Measurements from ENCODE around the gene KRT77.

KRT77 gene

GRCh38 chr12:52691076-52691840 lies 12.1 kb downstream of the KRT77 start:
- DNase-seq = no peak

GRCh38 chr12:52690351-52691075 lies 12.8 kb downstream of the KRT77 start:
- DNase-seq = no peak

DNA sequence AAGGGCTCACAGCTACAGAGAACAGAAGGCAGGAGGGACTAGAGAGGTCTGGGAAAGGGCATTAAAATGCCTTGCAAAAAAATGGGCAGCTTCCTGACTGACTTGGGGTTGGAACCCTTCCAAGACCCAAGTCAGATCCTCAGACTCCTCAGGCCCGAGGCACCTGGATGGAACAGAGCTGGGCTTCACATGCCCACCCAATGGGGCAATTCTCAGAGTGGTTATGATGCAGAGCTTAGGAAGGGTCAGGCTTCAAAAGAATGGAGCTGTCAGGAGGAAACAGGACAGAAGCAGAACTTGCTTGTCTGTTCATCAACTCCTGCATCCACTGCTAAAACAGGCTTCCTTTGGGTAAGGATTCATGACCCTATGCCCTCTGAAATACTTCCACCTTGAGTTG lies 13.4 kb downstream of the KRT77 start:
- no peak for DNase-seq

DNA sequence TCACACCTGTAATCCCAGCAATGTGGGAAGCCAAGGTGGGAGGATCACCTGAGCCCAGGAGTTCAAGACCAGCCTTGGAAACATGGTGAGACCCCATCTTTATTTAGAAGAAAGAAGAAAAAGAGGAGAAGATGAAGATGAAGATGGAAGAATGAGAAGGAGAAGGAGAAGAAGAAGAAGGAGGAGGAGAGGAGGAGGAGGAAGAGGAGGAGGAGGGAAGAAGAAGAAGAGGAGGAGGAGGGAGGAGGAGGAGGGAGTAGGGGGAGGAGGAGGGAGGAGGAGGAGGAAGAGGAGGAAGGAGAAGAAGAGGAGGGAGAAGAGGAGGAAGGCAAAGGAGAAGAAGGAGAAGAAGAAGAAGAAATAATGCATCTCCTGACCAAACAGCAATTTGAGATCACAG lies 14.1 kb downstream of the KRT77 start:
- no peak for DNase-seq

DNA sequence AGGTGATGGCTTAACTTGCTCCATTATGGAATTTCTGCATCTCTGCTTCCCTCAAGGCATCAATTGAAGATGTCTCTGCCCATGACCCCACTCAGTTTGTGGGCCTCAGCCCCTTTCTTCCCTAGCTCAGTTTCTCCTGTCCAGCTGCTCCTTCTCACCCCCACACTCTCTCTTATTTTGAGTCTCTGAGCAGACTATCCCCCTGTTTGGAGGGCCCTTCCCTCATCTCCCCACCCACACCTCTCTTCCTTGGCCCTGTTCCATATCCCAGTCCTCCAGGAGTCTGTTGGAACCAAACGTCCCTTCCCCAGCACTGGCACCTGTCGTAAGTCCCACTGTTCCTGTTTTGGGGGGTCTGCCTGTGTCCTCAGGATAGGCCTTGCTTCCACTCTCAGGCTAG lies 14.8 kb downstream of the KRT77 start:
- DNase-seq = no peak

DNA sequence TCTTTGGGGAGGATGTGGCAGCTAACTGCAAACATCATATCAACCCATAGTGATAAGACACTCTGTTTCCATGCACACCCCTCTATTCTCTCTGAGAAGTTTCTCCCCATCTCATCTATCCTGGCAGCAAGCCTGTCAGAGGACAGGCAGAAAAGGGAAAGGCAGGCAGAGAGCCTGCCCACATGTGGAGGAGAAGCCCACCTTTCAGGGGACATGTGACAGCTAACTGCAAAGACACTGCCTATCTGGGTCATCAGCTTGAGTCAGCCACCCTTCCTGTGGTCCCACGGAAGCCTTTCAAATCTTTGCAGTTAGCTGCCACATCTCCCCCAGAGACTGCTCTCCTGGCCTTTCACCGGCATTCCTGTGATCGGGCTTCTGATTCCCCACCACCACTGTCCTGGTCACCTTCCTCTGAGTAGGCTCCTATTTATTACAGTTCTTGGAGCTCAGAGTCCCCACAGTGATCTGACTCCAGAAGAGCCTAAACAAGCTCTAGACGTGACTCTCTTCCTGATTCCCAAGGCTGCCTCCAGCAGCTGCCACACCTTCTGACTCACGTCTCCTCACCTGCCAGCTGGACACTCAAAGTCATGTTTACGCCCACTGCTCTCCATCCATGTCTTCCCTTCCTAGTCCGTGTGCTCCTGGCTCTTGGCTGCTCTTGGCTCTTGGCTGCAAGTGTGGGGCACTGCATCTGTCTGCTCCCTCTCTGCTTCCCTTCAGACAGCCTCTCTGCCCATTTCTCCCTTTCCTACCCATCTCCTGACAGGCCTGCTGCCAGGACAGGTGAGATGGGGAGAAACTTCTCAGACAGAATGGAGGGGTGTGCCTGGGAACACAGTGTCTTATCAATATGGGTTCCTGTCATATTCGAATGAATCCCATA lies 15.6 kb downstream of the KRT77 start:
- no peak for DNase-seq

DNA sequence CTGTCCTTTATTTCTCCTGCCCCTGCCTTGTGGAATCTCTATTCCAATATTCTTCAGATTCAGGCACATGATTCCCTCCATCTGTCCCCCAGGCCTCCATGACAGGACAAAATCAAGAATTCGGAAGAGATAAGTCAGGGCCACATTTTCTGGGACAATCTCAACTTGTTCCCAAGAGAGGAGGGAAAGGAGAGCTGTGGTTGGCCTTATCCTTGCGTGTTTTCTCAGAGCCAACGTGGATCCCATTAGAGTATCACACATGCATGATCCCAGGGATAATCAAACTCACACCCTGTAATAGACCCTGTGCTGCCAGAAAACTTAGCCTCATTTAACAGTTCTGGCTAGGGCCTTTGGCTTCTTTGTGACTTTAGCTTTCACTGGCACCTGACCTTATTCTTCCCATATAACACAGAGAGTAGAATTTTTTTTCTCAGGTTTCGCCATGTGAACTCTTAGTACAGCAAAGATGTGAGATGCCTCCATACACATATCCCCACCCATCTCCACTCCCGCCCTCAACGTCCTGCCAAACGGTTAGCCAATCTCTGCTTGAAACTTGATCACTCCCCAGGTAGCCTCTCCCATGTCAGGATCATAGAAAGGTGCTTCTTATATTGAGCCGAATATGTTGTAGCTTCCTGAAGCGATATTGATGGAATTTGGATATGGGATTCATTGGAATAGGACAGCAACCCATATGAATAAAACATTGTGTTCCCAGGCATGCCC lies 16.4 kb downstream of the KRT77 start:
- no peak for DNase-seq

DNA sequence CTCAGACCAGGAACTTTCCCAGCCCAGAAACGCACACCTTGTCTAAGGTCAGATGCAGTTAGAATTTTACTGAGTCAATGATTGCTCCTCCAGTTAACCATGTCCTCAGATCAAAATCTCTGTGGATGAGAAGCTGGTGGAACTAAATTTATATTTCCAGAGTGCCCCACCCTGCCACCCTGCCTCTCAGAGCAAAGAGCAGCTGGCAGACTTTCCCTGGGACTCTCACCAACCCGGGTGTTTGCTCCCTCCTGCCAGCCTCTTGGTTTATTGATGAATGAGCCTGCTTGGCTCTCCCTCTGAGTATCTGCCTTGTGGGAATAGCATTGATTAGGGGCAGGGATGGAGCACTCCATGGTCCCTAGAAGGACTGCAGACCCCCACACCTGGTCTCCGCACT lies 17.3 kb downstream of the KRT77 start:
- no peak for DNase-seq

DNA sequence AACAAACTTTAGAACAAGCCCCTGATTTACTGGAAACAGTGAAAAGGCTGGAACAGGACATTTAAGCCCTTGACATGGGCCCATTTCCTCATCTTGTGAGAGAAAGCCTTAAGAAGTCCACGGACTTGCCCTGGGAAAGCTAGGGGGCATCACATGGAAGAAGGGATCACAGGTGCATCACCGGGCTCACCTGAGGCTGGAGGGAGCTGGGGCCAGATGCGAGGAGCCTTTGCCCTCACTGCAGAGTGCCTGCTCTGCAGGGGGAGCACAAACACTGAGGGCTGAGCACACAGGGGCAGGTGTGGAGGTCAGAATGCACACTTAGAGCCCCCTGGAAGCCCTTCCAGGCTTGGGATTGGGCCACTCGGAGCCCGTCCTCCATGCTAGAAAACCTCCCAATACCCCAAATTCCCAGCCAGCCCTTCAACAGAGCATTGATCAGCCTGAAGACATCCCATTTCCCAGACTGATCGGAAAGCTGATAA lies 17.9 kb downstream of the KRT77 start:
- DNase-seq = no peak

GRCh38 chr12:52684431-52684830 lies 18.9 kb downstream of the KRT77 start:
- DNase-seq = no peak

DNA sequence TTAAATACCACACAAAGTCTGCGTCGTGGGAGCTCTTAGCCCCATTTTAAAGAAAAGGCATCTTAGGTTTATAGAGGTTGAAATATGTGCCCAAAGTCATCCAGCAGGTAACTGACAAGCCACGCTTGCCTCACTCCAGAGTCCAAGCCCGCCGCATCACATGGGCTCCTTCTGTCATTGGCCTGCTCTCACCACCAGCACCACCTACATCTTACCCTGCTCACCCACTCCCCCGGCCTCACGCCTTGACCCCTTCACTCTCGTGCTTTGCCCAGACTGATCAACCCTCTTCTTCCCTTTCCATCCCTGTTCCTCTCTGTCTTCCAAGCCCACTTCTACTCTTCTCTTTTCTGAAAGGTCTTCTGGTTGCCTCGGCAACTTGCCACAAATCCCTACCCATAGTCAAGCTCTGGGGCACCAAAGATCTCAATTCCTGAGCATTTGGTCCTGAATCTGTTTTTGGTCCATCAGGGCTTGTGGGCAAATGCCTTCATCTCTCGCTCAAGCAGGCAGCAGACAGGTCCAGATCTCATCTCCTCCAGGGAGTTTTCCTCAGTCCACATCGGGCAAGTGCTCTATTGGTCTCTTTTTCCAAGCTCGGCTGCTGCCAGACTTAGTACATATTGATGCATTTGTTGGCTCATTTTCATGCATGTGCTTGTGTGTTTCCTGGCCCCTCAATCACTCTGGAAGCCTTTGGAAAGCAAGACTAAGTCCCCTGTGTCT lies 19.6 kb downstream of the KRT77 start:
- DNase-seq = no peak

- DNase-seq = no peak
Measured at GRCh38 chr12:52682938-52683574, 20.3 kb downstream of the KRT77 start.

DNA sequence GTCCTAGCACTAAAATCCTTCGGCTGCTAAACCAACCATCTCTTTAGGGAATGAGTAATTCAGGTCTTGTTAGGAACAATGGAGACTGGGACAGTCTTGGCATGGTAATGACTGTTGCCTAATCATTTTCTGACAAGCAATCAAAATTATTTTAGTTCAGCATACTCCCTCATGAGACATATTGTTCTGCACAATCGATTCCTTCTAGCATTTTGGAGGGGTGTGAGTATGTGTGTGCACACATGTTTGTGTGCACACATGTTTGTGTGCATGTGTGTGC lies 21.0 kb downstream of the KRT77 start:
- no peak for DNase-seq

GRCh38 chr12:52681526-52682380 lies 21.6 kb downstream of the KRT77 start:
- no peak for DNase-seq

- no peak for DNase-seq
Measured at GRCh38 chr12:52680363-52680762, 23.0 kb downstream of the KRT77 start, which contains the start of gene KRT1. KRT1 (minus strand) TSS chr12:52680407; CDS start chr12:52680348, 59 bp downstream.

GRCh38 chr12:52679875-52680274 lies 23.4 kb downstream of the KRT77 start:
- DNase-seq = no peak

DNA sequence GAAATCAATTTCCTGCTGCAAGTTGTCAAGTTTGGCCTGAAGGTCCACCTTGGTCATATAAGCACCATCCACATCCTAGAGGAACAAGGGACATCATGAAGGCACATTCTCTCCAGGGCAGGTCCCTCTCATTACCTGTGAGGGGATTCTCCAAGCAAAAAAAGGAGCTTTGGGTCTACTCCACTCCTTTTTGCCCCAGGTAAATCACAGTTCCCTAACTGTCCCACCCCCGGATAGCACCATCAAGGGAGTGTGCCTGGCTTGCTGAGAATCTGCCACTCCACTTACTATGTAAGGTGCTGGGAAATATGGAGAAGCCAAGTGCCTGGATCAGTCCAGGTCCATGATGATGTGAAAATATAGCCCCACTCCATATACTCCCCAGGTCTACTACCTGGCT lies 25.7 kb downstream of the KRT77 start:
- DNase-seq = no peak

DNA sequence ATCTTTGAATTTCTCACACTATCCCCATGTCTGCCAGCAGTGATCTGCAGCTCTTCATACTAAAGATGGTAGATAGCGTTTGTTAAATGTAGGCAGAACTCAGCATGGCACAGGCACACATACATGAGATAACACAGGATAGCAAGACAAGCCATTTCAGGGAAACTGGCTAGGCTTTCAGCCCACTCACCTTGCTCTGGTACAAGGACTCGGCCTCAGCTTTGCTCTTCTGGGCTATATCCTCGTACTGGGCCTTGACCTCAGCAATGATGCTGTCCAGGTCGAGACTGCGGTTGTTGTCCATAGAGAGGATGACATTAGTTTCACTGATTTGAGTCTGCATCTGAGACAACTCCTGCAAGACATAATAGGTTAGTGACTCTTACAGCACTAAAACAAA lies 26.2 kb downstream of the KRT77 start:
- DNase-seq = no peak

DNA sequence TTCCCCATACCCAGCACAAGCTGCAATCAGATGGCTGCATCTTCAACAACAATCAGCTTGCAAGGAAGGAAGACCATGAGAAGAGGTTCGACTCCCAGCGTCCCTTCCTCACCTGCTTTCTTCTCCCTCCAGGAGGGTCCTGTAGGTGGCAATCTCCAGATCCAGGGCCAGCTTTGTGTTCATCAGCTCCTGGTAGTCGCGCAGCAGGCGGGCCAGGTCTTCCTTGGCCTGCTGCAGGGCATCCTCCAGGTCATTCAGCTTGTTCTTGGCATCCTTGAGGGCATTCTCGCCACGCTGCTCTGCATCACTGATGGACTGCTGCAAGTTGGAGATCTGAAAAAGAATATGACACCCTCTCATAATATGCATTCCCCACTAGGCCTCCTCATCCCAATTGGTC lies 27.2 kb downstream of the KRT77 start:
- no peak for DNase-seq

DNA sequence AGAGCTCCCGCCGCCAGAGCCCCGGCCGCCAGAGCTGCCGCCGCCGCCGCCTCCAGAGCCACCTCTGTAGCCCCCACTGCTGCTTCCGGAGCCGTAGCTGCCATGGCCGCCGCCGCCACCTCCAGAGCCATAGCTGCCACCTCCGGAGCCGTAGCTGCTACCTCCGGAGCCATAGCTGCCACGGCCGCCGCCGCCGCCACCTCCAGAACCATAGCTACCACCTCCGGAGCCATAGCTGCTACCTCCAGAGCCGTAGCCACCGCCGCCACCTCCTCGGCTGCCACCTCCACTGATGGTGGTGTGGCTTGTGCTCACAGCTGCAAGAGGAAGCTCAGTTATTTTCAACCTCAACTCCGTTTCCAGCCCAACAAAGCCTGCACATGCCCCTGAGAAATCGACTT lies 28.0 kb downstream of the KRT77 start:
- no peak for DNase-seq

DNA sequence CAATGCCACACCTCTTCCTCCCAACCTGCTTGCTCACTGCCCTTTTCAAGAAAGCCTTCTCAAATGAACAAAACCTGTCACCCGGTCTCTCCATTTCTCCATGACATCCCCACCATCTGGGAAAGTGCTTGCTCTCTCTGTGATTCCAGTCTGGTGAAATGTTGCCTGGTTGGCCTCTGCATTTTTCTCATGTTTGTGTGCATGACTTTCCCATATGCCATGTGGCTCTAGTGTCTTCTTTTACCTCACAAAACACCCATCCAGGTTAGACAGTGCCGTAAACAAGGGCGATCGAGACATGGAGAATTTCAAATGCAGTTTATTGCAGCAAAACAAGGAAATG lies 28.9 kb downstream of the KRT77 start:
- no peak for DNase-seq
